Activated CD4-positive, CD25-positive, alpha-beta regulatory T cell treated with anti-CD3 and anti-CD28 coated beads, Interleukin-2, amount 50 U/mL, for 24 hours (primary cell): Measurements from ENCODE around the gene ZNF814.
A peak's percentile ranks its signal among the peaks of the same experiment; 100 is the strongest.
"Not testable (repeated sequence)": the region's sequence is repeated elsewhere in the genome, so short reads cannot be mapped to it uniquely, and the experiment has no call there.

Experiments
- ATAC-seq, 2 donors: fragments of 150-1000 bp; cut with Tn5 transposase; one replicate each; pipeline ENCODE4 v1.10.0; 2021; ENCODE audit warnings: mild to moderate bottlenecking in 1 of 2, moderate library complexity in 1 of 2

Gene ZNF814

DNA sequence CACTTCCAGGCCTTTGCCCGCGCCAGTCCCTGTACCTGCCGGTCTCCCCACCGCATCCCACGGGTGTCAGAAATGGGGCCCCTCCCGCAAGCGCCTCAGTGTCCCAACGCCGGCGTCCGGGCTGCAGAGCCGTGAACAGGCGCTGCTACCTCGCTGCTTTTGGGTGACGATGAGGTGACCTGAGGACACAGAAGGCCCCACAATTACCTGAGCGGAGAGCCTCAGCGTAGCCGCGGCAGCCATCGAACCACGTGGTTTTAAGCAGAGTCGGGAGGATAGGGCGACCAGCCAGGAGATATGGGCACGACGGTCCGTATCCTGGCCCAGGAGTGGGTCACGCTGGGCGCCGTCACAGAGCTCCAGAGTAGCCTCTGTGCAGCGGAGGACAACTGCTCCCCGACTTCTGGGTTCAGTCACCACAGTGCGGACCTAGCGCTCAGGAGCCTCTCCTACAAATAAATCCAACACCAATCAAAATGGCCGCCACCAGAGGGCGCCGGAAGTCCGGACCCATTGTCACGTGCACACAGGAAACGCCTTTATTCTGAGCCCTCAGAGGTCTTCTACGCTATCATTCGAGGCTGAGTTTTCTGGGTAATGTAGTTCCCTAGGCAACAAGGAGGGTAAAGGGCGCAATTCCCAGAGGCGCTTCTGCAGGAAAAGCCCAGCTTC lies at the start of gene ZNF814:
Gene ZNF814, minus strand, starts transcription at position 478 of the 672 bp plus-strand sequence. Its CDS starts 235 bp downstream, at position 243.
- ATAC-seq: peak; percentile 94 to 95

DNA sequence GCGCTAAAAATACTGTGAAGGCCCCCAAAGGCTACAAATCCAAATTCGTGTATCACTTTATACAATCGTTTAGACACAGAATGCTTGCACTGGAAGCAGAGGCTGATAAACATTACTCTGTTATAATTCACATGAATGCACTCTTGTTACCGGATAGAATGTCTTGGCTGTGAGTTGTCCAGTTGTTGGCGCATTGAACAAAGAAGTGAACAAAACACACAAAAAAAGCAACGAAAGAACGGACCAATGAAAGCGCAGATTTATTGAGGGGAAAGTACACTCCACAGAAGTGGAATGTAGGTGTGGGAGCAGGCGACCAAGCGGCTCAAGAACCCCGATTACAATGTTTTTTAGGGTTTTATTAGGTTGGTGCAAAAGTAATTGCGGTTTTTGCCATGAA lies 46.9 kb upstream of the ZNF814 start:
- no peak for ATAC-seq

DNA sequence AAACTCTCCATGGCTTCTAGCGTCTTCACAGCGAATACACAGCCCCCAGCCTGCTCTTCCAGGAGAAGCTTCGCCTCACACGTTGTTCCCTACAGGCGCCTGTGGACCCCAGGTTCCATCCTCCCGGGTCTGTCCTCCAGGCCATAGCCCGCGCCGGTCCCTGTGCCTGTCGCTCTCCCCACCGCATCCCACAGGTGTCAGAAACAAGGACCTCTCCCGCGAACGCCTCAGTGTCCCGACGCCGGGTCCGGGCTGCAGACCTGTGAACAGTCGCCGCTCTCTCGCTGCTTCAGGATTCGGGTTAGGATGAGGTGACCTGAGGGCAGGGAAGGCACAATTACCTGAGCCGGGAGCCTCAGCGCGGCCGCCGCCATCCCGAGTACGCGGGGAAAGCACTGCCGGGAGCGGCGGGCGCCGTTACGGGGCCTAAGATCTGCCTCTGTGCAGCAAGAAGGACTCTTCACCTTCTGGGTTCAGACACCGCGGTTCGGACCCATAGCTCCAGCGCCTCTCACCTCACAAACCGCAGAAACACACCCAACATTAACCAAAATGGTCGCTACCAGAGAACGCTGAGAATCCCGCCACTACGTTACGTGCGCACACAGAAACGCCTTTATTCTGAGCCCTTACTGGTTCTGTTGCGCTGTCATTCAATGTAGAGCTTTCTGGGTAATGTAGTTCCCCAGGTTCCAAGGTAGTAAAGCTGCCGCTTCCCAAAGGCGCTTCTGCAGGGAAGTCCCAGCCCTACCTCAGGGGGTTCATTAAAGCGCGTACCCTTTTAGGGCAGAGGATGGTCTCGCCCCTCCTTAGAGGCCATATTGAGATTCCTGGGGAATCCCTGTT lies 46.2 kb upstream of the ZNF814 start, which contains the start of gene ZNF418:
Gene ZNF418, minus strand, starts transcription at position 583 of the 846 bp plus-strand sequence. CDS start 1,580 bp downstream, outside the sequence.
- ATAC-seq: peak; percentile 87 to 96

DNA sequence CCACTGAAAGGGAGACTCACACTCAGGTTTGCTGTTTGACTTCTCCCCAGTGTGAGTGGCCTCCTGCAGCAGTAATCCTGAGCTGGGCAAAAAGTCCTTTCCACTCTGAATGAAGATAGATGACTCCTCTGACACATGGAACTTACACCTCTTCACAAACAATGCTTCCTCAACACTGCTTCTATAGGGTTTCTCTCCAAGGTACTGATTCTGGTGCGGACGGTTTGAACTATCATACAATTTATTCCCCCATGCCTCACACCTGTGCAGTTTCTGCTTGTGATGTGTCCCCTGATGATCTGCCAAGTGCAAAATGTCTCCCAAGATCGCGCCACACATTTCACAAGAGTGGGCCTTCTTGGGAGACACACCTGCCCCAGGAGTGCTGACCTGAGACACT lies 38.8 kb upstream of the ZNF814 start:
- ATAC-seq: no peak

DNA sequence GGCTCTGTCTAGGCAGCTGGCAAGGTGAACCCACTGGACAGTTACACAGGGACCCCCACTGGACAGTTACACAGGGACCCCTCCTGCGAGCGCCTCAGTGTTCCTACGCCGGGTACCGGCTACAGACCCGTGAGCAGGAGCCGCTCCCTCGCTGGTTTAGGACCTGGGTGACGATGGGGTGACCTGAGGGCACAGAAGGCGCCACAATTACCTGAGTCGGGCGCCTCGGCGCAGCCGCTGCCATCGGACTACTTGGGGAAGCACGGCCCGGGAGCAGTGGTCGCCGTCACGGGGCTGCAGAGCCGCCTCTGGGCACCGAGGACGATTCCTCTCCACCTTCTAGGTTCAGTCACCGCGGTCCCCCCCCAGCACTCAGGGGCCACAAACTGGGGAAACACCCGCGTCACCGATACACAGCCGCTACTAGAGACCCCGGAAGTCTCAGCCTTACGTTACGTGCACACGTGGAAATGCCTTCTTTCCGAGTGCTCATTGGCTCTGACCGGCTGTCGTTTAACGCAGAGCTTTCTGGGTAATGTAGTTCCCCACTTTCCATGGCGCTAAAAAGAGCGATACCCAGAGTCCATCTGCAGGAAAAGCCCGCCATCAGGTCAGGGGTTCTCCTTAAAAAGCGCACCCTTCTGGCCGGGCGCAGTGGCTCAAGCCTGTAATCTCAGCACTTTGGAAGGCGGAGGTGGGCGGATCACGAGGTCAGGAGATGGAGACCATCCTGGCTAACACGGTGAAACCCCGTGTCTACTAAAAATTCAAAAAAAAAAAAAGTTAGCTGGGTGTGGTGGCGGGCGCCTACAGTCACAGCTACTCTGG lies 27.5 kb upstream of the ZNF814 start, which contains the start of gene ZNF417:
Gene ZNF417, minus strand, starts transcription at position 425 of the 828 bp plus-strand sequence. Its CDS starts 181 bp downstream, at position 244.
- peak; percentile 100 for ATAC-seq

DNA sequence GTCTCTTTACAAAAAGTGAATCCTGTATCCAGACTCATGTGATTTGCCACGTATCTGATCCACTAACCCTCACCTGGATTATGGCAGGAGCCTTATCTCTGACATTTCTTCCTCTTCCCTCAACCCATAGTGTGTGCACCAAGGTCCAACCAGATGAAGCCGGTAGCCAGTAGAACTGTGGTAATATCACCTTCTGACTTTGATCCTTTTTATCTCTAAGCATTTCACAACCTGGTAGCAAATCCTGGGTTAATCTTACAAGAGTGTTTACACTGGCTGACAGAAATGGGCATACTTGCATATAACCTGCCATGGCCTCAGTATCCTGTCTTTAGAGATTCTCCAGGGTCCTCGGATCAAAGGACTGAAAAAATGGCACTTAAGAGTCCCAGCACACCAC lies 25.7 kb upstream of the ZNF814 start:
- ATAC-seq: no peak

DNA sequence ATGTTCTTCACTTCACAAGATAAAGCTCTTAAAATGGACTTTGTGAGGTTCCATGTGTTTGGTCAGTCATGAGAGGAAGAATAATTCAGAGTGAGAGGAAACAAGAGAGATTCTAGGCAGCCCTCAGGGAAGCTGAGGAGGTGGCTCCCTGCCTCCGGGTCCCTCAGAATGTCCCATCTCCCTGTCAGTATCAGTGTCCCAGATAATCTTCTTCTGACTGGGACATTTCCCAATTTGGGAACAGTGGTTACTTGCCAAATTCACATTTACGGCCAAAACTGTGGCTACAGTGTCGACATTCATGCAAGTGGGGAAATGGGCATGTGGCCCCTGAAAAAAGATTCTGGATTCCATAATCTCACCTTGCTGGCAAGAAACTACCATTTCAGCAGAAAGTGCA lies 18.6 kb upstream of the ZNF814 start:
- no peak for ATAC-seq

DNA sequence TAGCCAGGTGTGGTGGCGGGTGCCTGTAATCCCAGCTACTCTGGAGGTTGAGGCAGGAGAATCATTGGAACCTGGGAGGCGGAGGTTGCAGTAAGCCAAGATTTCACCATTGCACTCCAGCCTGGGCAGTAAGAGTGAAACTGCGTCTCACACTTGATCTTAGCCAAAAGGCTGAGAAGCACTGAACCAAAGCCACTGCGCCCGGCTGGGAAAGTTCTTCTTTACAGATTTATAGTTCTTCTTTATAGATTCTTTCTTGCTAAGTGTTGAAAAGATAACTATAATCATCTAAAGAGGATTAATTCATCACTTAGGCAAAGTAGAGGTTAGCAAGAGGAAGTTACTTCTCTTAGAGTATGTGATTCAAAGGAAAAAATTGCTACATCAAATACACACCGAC lies 16.4 kb upstream of the ZNF814 start:
- no peak for ATAC-seq

DNA sequence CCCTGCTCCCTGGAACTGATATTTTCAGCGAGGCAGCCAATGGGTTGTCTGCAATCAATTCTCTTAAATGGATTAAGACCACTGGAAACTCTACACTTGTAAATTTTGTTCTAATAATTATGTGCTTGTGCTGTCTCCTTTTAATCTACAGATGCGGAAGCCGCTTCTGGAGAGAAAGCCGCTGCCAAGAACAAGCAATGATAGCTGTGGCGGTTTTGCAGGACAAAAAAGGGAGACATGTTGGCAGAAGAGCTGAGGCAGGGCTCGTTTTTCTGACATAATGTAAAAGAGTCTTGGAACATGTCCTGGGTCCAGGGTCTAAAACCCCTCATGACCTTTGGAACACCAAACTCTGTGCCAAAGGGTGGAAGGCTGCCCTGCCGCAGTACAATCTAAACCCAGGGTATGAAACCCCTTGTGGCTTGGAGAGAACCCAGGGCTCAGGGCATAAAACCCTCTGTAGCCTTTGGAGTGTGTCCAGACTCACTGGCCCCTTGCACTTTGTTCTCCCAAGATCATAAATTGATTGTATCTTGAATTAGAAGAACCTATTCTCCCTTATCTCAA lies 14.9 kb upstream of the ZNF814 start:
- ATAC-seq: no peak

DNA sequence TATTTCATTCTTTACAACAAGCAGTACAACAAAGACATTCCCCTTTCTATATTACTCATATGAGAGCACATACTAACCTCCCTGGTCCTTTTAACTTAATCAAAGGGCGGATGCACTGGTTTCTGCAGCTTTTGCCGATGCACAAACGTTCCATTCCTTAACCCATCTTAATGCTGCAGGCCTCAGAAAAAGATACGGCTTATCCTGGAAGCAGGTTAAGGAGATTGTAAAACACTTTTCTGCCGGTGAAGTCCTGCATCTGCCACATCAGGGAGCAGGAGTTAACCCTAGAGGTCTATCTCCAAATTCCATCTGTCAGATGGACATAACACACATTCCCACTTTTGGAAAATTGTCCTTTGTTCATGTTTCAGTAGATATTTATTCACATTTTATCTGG lies 11.5 kb upstream of the ZNF814 start:
- no peak for ATAC-seq

DNA sequence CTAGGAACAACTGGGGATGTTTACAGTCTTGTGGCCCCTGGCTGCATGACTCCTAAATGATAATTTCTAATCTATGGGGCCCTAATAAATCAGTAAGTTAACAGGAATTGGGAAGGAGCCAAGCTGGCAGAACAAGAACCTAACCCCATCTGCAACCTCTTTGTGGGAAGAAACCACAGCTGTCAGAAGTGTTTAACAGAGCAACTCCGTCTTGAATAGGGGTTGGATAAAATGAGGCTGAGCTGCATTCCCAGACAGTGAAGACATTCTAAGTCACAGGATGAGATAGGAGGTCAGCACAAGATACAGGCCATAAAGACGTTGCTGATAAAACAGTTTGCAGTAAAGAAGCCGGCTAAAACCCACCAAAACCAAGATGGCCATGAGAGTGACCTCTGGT lies 1.9 kb upstream of the ZNF814 start:
- not testable (repeated sequence) for ATAC-seq

DNA sequence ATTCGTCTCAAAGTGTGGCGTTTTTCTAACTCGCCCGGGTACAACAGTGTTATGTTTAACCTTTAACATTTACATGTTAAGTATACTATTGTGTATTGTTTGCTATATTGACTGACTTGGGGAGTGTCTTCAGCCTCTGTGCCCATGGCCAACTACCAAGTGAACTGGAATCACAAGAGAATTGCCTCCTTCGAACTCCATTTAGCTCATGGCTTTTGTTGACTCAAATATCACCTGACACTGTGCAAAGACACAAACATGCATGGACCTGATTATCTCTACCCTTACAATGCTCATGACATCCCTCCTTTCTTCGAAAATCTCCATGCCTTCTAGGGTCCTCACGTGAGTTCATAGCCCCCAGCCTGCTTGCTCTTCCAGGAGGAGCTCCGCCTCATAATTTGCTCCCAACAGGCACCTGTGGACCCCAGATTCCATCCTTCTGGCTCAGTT lies 704 bp downstream of the ZNF814 start:
- no peak for ATAC-seq

DNA sequence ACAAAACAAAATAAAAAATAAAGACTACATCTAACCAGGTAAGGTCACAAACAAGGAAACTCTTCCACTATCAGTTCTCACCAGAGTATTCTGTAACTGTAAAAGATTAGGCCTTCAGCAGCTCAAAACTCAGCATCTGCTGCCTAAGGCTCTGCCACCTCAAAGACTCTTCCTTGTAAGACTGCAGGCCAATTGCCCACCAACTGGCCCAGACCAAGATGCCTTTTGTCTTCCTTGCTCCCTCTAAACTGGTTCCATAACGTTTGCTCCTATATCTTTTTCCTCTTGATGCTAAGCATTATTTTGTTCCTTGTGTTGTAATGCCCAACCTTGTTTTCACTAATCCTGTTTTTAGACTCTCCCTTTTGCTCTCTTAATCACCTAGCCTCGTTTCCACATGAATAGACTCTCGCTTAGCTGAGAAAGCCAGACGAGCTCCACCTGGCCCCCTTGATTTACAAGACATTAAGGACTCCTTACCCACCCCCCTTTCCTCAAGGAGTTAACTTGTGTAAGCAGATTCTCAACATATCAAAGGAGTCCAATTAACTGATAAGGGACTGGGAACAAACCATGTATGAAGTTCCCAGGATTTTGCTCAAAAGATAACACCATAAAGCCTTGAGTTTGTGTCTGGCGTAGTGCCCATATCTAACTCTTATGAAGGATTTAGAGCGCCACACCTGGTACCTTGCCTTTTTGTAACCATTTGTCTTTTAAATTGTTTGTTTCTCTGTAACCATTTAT lies 1.5 kb downstream of the ZNF814 start:
- no peak for ATAC-seq

DNA sequence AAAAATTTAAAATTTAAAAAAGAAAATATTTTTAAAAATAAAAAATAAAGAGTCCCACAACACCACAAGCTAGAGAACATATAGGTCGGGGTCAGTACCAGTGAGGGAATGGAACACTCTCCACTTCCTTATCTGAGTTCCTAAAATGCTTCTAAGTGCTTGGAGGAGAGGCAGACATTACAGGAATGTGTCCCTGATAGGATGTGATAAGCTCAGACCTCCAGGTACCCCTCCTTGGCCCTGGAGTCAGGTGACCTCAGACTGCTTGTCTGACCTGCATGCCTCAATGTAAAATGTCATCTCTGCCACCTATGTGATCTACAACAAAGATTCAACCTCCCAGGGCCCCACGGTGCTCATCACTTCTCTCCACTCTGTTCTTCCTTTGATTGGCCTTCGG lies 2.8 kb downstream of the ZNF814 start:
- no peak for ATAC-seq

DNA sequence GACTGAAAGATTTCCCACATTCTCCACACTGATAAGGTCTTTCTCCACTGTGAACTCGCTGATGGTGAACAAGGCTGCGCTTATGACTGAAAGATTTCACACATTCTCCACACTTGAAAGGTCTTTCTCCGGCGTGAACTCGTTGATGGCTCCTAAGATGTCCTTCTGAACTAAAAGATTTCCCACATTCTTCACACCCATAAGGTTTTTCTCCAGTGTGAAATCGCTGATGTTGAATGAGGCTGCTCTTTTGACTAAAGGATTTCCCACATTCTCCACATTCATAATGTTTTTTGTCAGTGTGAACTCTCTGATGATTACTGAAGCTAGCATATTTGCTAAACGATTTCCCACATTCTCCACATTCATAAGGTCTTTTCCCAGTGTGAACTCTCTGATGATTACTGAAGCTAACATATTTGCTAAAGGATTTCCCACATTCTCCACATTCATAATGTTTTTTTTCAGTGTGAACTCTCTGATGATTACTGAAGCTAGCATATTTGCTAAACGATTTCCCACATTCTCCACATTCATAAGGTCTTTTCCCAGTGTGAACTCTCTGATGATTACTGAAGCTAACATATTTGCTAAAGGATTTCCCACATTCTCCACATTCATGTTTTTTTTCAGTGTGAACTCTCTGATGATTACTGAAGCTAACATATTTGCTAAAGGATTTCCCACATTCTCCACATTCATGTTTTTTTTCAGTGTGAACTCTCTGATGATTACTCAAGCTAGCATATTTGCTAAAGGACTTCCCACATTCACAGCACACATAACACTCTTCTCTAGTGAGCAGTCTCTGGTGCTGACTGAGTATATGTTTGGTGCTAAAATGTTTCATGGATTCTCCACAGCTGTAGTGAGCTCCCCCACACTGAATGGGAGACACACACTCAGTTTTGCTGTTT lies 14.7 kb downstream of the ZNF814 start:
- not testable (repeated sequence) for ATAC-seq

DNA sequence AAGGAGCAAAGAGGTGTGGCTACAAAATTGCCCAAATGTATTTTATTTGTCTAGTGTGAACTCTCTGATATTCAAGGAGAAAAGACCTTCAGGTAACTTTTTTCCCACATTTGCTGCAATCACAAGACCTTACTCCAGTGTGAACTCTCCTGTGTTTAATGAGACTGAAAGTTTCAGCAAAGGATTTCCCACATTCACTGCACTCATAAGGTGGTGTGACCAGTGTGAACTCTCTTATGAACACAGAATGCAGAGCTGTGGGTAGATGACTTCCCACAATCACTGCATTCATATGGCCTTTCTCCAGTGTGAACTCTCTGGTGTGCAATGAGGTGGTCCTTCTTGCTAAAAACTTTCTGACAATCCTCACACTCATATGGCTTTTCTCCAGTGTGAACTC lies 16.4 kb downstream of the ZNF814 start:
- no peak for ATAC-seq

DNA sequence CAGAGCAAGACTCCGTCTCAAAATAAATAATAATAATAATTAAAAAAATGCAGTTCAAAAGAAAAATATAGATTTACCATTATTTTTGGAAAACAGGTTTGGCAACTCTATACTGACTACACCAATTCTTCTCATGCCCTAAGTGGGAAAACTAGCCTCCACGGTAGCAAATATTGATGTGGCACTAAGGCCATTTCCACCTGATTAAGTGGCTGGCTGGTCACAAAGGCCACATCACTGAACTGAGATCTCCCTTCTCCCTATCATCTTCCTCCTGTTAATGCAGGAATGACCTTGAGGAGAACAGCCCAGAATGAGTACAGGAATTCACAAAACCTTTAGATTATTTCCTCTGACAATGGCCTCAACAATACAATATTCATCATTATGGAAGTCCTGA lies 18.6 kb downstream of the ZNF814 start:
- no peak for ATAC-seq

DNA sequence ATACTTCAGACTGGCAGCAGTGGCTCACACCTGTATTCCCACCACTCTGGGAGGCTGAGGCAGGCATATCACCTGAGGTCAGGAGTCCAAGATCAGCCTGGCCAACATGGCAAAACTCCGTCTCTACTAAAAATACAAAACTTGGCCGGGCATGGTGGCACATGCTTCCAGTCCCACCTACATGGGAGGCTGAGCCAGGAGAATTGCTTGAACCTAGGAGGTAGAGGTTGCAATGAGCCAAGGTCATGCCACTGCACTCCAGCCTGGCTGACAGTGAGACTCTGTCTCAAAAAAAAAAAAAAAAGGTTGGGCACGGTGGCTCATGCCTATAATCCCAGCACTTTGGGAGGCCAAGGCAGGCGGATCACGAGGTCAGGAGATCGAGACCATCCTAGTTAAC lies 19.2 kb downstream of the ZNF814 start:
- not testable (repeated sequence) for ATAC-seq

DNA sequence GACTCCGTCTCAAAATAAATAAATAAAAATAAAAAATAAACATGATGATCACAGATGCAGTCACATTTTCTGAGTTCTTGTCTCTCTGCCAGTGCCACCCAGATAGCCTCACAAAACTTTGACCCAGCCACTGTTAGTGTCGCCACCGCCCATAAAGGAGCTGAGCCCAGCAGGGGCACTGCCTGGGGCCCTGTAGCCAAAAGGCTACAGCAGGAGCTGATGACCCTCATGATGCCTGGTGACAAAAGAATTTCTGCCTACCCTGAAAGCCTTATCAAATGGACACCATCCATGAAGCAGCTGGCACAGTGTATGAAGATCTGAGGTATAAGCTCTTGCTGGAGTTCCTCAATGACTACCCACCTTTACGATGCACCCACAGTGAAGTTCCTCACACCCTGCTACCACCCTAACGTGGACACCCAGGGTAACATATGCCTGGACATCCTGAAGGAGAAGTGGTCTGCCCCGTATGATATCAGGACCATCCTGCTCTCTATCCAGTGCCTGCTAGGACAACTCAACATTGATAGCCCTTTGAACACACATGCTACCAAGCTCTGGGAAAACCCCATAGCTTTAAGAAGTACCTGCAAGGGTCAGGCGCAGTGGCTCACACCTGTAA lies 20.9 kb downstream of the ZNF814 start:
- no peak for ATAC-seq

DNA sequence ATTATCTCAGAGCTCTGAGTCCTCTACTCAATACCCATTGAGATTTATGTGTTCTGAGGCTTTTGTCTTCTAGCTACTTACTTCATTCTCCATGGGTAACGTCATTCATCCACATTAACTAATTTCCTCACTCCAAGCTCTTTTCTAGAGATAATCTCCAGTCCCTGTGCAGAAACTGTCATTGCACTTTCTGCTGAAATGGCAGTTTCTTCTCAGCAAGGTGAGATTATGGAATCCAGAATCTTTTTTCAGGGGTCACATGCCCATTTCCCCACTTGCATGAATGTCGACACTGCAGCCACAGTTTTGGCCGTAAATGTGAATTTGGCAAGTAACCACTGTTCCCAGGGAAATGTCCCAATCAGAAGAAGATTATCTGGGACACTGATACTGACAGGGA lies 26.5 kb downstream of the ZNF814 start:
- ATAC-seq: not testable (repeated sequence)
